GM21723 (cell line): Measurements from ENCODE around the gene TRAF3IP3.

Experiments used
- ATAC-seq: cut with Tn5 transposase; IDR thresholded peaks from one replicate; pipeline ENCODE4 v1.9.1; 2021; ENCODE audit warnings: mild to moderate bottlenecking, moderate library complexity; ENCODE audit not compliant: unreplicated experiment

Gene TRAF3IP3

DNA sequence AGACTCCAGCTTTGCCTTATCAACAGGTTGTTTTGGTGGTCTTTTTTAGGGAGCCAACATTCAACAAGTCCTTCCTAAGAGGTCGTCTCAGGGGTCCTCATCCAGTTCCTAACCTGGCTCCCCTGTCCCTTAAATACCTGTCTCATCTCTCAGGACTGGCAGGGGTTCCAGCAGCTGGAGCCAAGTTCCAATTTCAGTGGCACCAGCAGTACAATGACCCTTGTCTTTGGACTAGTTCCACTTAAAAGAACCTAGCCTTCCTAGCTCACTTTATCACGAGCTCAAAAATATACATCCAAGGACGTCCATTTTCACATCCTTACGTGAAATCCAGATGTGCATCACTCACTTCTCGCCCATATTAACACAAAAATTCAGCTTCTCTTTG, 18.7 kb upstream of the TRAF3IP3 start:
- ATAC-seq: no peak

DNA sequence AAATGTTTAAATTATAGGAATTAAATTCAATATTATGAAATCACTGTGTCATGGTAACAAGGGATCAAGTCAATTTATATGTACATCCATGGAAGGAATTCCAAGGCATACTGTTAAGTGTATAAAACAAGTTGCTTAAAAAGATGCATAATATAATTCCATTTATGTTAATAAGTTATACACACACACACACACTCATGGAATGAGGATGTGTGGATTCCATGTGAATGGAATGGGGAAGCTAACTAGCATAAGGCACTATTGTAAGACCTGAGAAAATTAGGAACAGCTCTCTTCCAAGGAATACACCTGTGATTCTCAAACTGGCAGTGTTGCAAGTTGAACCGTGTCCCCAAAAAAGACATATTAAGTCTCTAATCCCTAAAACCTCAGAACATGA, 17.6 kb upstream of the TRAF3IP3 start:
- ATAC-seq: no peak

DNA sequence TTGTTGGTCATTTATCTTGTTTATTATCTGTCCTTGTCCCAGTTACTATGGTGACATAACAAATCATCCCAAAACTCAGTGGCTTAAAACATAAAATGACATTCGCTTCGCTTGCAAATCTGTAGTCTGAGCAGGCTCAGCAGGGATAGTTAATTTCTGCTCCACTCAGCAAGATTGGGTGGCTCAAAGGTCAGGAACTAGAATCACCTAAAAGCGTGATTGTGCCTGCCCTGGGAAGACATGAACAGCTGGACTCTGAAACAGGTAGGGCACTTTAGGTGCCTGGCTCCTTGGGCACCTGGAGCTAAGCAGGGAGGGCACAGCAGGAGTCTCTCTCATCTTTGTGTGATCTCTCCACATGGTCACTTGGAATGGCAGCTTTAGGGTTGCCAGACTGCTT, 14.7 kb upstream of the TRAF3IP3 start:
- ATAC-seq: no peak

DNA sequence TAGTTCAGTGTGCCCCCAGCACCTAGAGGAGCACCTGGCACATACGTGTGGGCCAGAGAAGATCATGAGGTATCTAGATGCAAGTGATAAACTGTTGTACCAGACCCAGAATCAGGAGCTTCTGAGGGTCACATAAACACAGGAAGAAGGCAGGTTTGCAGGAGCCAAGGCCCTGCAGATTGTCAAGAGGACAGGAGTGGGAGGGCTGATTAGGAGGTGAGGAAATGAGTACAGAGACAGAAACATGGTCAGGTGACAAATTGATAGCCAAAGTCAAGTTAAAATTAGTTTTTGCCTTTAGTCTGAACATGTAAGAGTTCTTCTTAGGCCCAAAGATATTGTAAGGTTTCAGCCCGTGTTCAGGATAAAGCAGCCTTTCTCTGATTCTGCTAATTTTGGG, 14.0 kb upstream of the TRAF3IP3 start:
- no peak for ATAC-seq

DNA sequence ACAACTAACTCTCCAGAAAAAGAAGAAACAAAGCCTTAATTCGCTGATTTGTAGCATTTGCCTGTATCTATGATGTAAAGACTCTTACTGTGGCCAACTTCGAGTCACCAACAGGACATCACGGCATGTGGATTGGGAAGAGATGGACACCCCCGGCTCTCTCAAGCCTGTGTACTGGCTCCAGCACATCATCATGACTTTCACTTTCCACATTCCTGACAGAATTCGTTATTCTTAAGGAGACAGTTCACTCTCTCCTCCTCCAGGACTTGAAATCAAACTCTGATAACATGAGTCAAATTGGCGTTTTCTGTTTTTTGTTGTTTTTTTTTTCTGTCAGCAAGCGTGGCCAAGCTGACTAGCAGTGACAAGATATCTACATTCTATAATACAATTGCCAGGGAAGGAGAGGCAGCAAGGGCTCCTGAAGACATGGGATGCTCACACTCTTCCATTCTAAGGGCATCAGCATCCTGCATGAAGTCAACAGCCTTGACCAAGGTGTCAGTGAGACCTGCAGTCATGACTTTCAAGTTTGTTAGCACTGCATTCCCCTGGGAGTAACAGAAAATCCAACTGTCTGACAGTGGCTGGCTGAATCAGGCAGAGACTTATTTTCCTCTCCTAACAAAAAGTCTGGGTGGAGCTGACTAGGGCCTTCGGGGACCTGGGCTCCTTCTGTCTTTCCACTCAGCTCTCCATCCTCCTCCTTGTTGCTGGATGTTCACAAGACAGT, 13.3 kb upstream of the TRAF3IP3 start:
- no peak for ATAC-seq

DNA sequence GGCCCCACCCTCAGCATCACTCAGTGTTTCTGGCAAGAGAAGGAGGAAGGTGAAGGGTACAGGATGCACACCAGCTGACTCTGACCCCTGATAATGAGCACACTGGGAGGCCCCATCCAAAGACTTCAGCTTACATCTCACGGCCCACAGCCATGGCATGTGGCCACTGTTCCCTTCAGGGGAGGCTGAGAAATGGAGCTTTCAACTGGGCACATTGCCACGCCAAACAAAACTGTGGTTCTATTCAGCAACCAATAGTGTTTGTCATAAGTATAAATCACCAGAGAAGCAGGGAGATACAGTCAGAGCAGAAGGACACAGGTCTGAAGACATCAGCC, 12.7 kb upstream of the TRAF3IP3 start:
- no peak for ATAC-seq

DNA sequence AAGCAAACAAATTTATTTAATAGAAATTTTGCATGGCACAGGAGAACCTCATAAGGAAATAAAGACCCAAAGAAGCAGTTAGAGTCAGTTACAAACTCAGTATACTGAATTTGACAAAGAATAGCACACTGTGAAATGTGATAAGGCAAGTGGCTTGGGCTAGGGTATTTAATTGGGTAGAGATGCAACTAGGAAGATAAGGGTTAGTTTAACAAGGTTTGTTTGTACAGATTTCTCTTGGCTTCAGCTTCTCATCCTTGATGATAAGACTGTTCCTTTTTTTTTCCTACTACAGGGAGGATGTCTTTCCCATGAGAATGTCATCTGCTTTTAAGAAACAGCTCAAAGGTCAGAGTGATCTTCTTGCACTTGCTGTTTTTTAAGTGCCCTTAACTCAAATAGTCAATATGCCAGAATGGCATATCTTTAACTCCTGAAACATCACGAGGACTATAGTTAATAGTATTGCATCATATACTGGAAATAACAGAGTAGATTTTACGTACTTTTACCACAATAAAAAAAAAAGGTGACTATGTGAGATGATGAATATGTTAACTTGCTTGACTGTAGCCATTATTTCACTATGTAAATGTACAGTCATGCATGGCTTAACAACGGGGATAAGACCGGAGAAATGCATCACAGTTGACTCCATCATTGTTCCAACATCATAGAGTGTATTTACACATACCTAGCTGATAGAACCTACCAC, 9.2 kb upstream of the TRAF3IP3 start:
- no peak for ATAC-seq

DNA sequence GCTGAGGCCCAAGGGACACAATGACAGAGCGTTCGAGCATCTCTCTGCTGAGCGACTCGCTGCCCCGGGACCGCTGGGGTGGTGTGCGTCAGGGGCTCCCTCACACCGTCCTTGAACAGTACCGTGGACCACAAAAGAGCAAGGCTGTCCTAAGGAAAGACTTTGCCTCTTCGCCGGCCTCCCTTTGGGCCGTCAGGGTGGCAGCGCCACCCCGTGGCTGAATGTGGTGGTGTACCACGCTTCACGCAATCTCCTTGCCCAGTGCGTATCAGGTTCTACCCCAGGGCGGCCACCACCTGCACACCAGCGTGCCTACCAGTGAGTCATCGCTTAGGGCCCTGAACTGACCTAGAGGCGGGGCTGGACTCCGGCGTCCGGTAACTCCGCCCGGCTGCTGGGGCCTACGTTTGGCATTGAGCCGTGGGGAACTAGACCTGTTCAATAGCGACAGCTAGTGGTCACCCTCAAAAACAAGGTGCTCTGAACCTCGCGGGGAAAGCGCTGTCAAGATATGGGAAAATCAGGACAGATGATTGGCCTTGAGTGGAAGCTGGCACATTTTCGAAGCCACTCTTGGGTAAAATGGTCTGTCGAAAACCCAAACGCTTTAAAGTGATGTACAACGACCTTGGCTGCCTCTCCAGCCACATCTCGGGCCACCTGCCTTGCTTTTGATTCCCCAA, 8.1 kb upstream of the TRAF3IP3 start:
- ATAC-seq: peak; percentile 75

DNA sequence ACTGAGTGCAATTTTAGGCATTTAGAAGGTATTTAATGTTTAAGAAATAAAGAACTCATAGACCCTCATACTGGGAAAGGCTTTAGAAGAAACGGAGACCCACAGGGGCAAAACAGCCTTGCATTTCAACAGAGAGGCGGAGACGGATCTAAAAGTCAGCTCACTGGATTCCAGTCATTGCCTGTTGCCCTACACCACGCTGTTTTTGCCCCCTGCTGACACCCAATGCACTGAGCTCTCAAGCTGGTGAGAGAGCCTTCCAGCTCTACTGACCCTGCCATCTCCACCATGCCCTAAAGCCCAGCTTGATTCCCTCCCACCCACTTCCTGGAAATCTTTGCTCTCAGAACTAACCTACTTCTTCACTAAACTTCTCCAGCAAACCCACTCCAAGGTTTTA, 7.2 kb upstream of the TRAF3IP3 start:
- no peak for ATAC-seq

DNA sequence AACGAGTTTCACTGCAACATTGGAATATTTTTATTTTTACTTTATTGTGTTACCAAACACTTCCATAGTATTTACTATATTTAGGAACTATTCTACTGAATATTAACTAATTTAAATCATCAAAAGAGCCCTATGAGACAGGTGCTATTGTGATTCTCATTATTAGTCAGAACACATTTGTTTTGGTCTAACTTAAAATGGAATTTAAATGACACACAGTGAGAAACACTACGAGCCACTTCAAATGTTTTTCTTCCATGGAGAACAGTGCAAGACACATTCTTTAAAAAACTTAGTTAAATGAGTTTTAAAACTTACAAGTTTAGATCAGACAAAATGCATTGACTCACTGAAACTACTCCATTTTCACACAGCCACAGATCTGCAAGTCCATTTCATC, 6.6 kb upstream of the TRAF3IP3 start:
- no peak for ATAC-seq

DNA sequence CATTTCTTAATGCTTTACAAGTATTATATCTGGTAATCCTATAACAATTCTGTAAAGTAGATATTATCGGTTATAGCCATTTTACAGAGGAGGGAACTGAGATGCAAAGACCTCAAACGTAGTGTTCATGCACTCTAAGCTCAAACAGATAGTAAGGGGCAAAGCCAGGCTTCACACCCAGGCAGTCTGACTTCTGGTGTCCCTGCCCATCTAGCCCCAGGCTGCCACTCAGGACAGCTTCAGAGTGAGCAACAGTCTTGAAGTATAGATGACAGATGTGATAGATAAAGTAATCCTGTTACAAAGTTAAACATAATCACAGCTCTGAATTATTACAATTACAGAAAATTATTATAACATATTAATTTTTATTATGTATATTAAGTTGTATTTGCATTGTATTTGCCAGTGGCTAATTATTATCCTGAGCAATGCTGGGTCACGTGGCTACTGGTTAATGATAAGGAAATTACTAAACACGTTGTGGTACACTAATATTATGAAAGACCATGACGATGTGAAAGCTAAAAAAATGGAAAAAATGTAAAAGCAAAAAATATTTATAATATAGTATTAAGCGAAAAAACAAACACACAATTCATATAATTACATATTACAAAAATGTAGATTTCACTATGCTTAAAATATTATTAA, 6.1 kb upstream of the TRAF3IP3 start:
- ATAC-seq: no peak

DNA sequence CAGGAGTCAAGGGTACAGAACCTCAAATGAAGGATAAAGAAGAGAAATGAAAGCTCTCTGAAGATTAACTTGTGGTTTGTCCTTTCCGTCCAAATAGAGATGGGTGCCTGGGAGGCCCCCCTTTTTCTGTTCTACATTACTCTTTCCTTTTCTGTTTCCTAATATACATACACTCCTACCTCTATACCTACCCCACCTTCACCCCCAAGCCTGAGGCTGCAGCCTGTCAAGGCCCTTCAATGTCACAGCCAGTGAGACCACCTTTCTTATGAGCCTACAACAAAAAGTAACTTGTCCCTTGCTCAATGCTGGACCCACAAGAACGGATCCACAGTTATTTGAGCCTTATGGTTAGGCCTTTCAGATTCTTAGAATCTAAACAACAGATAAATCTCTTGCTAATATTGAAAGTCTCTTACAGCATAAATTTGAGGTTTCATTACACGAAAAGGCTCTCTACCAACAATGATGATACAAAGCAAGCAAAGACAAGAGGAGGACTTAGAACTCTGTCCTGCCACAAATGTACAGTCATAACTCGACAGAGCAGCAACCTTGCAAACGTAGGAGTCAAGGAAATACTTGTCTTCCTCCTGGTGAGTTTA, 4.1 kb upstream of the TRAF3IP3 start:
- ATAC-seq: peak; percentile 53

DNA sequence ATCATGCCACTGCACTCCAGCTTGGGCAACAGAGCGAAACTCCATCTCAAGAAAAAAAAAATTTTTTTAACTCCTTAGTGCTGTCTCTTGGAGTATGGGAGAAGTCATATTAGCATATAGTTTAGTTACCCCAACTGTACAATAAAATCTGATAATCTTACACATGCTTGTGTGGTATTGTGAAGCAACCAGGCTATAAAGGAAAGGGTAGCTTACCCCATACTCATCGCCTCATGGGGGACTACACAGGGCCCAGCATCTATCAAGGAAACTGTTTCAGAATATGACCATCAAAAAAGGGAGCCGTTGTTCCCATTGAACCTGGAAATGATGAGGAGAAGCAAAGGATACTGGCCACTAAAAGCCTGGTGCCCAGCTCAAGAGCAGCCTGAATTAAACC, 3.0 kb upstream of the TRAF3IP3 start:
- ATAC-seq: no peak

DNA sequence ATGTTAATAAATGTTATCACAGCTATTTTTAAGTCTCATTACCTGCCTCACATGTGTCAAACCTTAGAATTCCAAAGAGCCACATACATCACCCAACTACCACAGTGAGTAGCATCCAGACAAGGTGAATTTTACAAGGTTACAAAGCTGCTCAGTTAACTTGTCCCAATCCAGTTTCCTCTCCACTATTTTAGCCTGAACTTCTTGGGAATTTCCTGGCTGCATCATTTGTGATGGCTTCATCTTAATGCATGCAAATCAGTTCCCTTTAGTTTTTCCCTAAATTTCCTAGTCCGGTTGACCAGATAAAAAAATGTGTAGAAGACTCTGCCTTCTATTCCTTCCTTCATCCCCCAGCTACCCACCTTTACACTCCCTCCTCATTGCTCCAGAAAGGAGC, 597 bp upstream of the TRAF3IP3 start:
- no peak for ATAC-seq

DNA sequence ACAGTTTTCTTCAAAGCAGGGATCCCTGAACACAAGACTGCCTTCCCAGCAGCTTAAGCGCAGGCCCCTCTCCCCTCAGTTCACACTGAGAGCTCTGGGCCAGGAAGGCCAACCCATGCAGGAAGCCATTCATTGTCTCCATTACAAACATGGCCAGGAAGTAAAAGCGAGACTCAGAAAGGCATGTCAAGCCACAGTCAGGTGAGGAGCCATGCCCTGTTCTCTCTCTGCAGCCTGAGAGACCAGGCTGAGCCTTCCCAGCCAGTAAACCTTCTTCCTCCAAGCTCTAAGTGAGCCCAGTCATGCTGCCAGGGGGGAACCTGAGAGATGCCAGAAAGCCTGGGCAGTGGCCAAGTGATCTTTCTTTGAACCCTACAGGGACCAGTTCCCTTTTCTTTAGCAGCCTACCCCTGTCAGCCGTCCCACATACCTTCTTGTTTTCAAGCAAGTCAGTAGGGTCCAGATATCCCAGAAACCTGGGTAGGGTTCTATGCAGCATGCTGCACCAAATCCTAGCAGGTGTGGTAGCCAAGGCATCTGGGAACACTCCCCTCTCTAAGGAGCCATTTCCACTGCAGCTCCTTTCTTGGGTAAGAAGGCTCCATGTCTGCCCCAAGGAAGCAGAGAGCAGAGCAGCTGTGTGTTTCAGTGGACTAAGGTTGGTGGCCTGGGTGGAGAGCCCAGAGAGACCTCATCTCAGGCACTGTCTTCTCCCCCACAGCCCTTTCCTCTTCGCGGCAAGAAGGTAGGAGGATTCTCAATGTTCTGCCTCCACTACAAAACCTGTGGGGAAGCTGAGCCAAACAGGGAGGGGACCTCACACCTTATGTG, 977 bp downstream of the TRAF3IP3 start:
- peak; percentile 36 for ATAC-seq

DNA sequence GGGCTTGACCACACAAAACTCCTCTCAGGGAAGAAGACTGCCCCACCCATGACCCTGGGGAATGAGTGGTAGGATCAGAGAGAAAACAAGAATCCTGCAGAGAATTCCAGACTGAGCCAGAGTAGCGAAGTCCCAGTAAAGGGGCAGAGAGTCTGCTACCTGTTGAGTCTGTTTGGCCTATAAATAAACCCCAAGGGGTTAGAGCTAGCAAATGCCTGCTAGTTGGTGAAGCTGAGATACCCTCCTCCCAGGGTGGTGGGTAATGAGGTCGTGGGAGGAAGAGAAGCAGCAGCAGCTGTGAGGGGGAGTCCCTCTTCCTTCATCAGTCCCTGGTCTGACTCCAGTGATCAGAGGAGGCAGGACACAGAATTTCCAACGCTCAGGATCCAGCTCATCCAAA, 2.5 kb downstream of the TRAF3IP3 start:
- no peak for ATAC-seq

DNA sequence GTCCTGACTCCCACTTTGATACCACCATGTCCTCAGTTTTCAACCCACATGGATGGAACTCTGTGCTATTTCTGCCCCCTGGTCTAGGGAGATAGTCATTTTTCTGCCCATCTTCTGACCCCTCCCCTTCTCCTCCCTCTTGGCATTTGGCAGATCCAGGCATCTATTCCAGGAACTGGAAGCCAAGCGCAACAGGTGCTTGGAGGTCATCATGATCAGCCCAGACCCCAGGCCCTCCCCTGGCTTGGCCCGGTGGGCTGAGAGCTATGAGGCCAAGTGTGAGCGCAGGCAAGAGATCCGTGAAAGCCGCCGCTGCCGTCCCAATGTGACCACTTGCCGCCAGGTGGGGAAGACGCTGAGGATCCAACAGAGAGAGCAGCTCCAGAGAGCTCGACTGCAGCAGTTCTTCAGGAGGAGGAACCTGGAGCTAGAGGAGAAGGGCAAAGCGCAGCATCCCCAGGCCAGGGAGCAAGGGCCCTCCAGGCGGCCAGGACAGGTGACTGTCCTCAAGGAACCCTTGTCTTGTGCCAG, 4.0 kb downstream of the TRAF3IP3 start:
- ATAC-seq: no peak

DNA sequence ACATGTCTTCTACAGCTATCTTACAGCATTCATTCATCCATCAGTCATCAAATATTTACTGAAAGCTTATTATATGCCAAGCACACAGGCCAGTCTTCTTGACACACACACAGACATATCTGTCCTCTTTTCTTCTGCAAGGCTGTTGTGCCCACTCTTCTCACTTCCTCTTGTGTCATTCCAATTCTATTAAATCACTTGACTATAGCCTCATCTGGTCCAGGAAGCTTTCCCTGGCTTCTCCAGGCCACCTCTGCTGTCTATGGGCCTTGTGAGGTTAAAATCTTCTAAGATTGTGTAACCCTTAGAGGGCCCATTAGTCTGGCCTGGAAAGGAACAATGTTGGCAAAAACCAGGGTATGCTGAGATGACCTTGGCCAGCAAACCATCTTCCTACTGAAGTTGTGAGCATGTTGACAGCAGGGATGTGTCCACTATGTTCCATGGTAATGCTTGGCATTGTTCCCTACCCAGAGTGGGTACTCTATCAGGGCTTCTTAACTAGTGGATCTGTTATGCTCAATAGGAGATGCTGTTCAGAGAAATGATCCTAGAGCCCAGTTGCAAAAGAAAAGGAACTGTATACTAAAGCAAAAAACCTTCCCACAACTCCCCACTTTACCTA, 5.3 kb downstream of the TRAF3IP3 start:
- no peak for ATAC-seq

DNA sequence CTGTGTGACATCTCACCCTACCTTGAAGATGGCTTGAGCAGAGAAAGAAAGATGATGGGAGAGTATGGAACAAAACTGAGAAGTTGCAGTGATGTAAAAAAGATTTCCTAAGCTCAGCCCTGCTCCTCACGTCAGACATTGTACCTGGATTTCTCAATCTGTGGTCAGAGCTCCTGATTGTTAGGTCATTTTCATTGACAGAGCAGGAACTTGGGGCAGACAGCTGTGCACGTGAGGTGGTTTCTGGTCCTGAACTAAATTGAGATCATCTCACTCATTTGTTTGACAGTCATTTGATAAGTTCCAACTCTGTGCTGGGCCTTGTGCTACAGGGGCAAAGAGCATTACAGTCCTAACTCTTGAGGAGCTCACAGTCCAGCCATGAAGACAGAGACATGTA, 10.2 kb downstream of the TRAF3IP3 start:
- ATAC-seq: no peak

DNA sequence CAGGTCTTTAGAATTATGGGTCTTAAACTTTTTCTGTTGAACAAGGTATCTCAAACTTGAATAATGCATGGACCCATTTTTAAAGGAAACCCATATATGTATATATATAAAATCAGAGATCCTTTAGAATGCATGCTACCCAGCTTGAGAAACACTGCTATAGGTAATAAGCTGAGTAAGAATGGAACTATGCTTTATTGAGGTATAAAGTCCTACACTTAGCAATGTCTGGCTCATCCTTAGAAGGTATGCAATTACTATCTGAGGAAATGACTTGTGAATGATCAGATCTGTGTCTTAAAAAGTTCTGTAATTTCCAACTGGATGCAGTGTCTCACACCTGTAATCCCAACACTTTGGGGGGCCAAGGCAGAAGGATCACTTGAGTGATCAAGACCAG, 11.2 kb downstream of the TRAF3IP3 start:
- no peak for ATAC-seq
